HL-60/S4 treated with phorbol 12-myristate 13-acetate at 8.2 ng/mL for 4 days and 3 days (cell line): ENCODE data around the gene CATSPERD.
"Not testable (repeated sequence)": the region's sequence is repeated elsewhere in the genome, so short reads cannot be mapped to it uniquely, and the experiment has no call there.

Experiments used
- in situ Hi-C: fragments of 300-500 bp; cut with MboI; formaldehyde crosslinking; loops from 2 replicates; pipeline ENCODE4 v1.15.0; 2022; ENCODE audit warnings: low sequenced_read_pairs

Gene CATSPERD

DNA sequence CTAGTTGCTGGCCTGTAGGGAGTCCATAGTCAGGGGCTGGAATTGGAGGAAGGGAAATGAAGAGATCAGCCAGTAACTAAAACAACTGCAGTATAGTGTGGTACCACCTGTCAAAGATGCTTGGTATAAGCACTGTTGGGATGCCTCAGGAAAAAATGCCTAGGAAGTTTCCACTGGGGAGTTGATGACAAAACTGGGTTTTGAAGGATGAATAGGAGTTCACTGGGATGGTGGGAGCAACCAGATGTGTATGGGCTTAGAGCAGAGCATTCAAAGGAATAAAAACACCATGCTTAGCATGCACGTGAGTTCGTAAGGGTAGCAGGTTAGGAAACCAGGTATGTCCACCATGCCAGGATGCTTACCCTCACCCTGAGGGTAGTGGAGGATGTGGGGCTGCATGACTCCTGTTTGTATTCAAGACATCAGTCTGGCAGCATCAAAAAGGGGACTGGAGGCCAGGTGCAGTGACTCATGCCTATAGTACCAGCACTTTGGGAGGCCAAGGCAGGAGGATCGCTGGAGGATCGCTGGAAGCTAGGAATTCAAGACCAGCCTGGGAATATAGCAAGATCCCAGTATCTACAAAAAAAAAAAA, 7.1 kb downstream of the CATSPERD start:
- in situ Hi-C loops = no loop called here

DNA sequence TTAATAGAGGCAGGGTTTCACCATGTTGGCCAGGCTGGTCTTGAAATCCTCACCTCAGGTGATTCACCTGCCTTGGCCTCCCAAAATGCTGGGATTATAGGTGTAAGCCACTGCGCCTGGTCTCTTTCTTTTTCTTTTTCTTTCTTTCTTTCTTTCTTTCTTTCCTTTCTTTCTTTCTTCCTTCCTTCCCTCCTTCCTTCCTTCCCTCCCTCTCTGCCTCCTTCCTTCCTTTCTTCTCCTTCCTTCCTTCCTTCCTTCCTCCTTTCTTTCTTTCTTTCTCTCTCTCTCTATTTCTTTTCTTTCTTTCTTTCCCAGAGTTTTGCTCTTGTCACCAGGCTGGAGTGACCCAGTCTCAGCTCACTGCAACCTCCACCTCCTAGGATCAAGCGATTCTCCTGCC, 12.7 kb downstream of the CATSPERD start:
- in situ Hi-C loops = not testable (repeated sequence)

DNA sequence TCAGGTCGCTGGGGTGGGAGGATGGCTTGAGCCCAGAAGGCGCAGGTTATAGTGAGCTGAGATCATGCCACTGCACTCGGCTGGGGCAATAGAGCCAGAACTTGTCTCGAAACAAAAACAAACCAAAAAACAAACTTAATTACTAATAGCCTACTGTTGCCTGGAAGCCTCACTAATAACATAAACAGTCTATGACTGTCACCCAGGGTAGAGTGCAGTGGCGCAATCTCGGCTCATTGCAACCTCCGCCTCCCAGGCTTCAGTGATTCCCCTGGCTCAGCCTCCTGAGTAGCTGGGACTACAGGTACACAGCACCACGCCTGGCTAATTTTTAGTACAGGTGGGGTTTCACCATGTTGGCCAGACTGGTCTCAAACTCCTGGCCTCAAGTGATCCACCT, 18.0 kb downstream of the CATSPERD start:
- in situ Hi-C loops = no loop called here

DNA sequence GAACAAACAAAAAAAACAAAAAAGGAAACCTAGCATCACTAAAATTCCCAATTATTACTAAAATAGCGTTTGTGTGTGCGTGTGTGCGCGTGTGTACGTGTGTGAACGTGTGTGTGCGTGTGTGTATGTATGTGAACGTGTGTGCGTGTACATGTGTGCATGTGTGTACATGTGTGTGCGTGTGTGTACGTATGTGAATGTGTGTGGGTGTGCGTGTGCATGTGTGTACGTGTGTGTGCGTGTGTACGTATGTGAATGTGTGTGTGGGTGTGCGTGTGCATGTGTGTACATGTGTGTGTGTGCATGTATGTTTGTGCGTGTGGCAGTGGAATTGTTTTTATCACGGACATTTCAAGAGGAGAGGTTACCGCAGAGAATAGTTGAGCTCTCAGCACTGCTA, 21.6 kb downstream of the CATSPERD start:
- in situ Hi-C loops = no loop called here

GRCh38 chr19:5743630-5744029, 23.2 kb downstream of the CATSPERD start:
- in situ Hi-C loops = no loop called here

- in situ Hi-C loops = not testable (repeated sequence)
These were observed 24.6 kb downstream of the CATSPERD start for GRCh38 chr19:5744999-5745398.

- in situ Hi-C loops = not testable (repeated sequence)
These were observed 28.5 kb downstream of the CATSPERD start for GRCh38 chr19:5748920-5749319.

DNA sequence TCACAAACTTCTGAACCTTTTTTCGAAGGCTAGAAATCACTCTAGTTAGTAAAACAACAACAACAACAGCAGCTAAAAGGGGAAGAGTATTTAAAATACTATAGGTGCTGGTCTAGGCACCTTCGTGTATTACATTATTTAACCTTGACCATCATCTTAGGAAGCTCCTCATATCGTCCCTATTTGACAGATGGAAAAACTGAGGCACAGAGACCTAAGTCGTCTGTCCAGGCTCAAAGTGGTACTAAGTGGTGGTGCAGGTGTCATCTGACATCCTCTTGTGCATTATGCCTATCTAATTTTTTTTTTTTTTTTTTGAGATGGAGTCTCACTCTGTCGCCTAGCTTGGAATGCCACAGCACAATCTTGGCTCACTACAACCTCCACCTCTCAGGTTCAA, 29.1 kb downstream of the CATSPERD start:
- in situ Hi-C loops = no loop called here

DNA sequence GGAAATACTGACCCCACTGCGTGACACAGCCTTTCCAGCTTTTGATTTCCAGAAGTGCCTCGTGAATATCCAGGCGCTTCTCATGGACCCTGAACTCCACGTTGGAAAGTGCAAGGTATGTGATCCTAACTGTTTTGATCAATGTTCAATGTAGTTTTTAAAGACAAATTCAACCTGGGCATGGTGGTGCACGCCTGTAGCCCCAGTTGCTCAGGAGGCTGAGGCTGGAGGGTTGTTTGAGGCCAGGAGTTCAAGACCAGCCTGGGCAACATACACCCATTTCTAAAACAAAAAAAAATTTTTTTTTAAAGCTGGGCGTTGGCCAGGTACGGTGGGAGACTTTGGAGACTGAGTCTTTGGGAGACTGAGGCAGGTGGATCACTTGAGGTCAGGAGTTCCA, 31.3 kb downstream of the CATSPERD start:
- in situ Hi-C loops = no loop called here

- in situ Hi-C loops = no loop called here
These were observed 33.3 kb downstream of the CATSPERD start for GRCh38 chr19:5753743-5754142.

DNA sequence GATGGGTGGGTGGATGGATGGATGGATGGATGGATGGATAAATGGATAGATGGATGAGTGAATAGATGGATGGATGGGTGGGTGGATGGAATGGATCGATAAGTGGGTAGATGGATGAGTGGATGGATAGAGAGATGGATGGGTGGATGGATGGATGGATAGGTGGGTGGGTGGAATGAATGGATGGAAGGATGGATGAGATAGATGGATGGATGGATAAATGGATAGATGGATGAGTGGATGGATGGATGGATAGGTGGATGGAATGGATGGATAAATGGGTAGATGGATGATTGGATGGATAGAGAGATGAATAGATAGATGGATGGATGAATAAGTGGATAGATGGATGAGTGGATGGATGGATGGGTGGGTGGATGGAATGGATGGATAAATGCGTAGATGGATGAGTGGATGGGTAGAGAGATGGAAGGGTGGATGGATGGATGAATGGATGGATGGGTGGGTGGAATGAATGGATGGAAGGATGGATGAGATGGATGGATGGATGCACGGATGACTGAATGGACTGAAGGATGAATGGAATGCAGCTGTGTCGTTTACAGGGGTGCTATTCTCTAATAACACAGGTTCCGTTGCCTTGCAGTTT, 42.3 kb downstream of the CATSPERD start:
- in situ Hi-C loops = no loop called here

- in situ Hi-C loops = no loop called here
These were observed 44.8 kb downstream of the CATSPERD start for GRCh38 chr19:5765220-5765619.

DNA sequence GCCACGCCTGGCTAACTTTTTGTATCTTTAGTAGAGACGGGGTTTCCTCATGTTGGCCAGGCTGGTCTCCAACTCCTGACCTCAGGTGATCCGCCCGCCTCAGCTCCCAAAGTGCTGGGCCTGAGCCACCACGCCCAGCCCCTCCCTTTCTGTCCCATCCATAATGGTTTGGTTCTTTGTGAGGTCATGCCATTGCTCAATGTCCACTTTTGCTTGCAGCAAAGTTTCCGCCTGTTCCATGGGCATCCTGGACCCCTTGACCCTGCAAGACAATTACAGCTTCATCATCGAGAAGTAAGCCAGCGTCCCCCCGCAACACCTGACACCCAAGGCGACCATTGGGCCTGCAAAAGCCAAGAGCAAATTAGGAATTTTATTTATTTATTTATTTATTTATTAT, 47.5 kb downstream of the CATSPERD start:
- in situ Hi-C loops = no loop called here

- in situ Hi-C loops = no loop called here
These were observed 52.0 kb downstream of the CATSPERD start for GRCh38 chr19:5772416-5772815.

- in situ Hi-C loops = no loop called here
These were observed 52.8 kb downstream of the CATSPERD start for GRCh38 chr19:5773276-5773675.

DNA sequence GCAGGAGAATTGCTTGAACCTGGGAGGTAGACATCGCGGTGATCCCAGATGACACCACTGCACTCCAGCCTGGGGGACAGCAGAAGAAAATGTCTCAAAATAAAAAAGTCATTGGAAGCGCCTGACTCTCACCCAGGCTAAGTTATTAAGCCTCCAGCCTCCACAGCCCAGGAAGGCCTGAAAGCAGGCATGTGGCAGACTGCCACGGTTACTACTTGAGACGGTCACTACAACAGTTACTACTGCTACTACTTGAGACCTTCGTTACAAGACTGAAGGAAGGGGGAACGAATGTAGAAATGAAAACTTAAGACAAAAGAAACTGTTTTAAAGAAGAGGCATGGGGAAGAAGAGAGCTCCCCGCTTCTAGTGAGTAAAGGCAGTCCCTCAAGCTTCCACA, 54.5 kb downstream of the CATSPERD start:
- in situ Hi-C loops = no loop called here

GRCh38 chr19:5775668-5776309, 55.4 kb downstream of the CATSPERD start:
- in situ Hi-C loops = no loop called here

DNA sequence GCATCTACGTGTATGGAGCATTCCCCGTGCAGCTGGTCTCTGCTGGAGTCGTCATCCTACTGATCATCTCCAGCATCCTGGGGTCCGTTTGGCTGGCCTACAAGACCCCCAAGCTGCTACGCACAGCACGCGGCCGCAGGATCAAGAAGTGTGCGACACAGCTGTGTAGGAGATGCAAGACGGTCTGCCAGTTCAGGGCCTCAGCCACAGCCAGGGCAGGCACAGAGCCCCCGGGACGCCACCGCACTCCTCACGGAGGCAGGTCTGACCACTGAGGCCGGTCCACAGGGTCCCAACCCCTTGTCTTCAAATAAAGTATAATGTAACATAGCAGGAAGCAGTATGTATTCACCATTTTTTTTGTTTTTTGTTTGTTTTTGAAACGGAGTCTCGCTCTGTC, 58.0 kb downstream of the CATSPERD start:
- in situ Hi-C loops = no loop called here

- in situ Hi-C loops = not testable (repeated sequence)
These were observed 60.5 kb downstream of the CATSPERD start for GRCh38 chr19:5780916-5781315.

GRCh38 chr19:5782322-5782721, 61.9 kb downstream of the CATSPERD start:
- in situ Hi-C loops = no loop called here

DNA sequence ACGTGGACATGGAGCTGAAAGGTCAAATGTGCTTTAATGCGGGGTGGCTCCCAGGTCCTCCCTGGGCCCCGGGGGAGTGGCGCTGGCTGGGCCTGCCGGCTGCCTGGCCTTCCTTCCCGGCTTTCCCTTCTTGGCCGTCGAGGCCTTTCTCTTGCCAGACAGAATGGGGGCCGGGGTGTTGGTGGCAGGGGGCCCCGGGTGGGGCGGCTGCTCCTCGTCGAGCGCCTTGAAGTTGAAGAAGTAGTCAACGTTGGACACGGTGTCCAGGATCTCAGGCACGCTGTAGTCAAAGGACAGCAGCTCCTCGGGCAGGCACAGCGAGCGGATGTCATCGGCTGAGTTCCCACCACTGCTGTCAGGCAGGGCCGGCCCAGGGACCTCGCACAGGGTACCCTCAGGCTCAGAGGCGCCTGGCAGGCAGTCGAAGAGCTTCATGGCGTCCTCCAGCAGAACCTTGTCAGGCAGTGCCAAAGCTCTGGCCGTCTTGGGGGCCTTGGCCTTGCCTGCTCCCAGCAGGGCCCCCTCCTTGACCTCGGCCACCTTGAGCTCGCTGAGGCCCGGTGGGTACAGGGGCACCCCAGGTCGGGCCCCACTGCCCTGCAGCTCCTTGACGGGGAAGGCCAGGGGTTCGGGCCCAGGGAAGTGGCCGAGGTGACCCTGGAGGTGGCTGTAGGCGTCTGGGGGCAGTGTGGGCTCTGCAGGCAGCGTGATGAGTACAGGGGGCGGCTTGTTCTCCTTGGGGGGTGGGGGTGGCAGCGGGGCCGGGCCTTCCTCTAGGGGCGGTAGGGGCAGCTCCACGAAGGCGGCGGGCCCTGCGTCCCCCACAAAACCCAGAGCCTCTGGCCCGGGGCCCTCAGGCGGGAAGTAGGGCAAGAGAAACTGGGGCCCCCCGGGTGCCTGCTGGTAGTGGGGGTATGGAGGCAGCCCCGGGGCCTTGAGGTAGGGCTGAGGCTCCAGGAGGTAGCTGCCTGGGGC, 62.8 kb downstream of the CATSPERD start:
- in situ Hi-C loops = no loop called here
